Globus pallidus (tissue), 1 donor: ENCODE results near the gene LRRC72.
A peak's percentile ranks its signal among the peaks of the same experiment; 100 is the strongest.
"Not testable (repeated sequence)": the region's sequence is repeated elsewhere in the genome, so short reads cannot be mapped to it uniquely, and the experiment has no call there.

Experiments used
- DNase-seq: peaks from one replicate; pipeline ENCODE4 v3.0.0-alpha.2; 2015; ENCODE audit warnings: low spot score

Gene LRRC72

DNA sequence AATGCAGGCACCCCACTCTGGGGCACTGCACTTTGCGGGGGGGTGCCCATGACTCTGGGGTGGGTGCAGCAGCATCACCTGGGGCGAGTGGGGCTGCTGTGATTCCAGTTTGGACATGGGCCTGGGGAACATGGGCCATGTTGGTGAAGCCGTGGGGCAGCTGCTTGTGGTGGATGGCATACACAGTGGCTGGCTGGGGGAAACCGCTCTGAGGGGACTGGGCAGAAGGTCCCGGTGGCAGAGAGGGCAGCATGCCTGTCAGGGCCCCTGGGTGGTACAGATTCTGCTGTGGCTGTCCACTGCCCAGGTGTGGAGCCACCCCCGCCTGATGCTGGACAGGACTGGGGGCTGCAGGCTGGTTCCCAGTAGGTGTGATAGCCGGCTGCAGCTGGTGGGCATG, 57.2 kb downstream of the LRRC72 start:
- DNase-seq, result no peak

DNA sequence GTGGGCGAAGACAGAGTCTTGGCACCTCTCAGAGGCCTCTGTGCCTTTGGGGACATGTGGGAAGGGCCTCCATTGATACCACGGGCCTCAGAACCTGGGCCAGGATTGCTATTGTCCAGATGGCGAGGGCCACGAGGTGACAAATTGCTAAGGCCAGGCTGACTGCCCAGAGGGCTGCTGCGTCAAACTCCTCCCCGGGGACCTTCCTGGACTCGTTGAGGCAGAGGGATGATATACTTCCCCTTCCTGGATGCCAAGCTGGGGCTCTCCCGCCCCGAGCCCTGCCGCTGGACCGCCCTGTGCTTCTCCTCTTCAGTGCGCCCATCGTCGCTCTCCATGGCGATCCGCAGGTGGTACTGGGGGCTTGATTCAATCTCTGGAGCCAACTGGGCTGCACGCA, 58.9 kb downstream of the LRRC72 start:
- DNase-seq, result no peak

DNA sequence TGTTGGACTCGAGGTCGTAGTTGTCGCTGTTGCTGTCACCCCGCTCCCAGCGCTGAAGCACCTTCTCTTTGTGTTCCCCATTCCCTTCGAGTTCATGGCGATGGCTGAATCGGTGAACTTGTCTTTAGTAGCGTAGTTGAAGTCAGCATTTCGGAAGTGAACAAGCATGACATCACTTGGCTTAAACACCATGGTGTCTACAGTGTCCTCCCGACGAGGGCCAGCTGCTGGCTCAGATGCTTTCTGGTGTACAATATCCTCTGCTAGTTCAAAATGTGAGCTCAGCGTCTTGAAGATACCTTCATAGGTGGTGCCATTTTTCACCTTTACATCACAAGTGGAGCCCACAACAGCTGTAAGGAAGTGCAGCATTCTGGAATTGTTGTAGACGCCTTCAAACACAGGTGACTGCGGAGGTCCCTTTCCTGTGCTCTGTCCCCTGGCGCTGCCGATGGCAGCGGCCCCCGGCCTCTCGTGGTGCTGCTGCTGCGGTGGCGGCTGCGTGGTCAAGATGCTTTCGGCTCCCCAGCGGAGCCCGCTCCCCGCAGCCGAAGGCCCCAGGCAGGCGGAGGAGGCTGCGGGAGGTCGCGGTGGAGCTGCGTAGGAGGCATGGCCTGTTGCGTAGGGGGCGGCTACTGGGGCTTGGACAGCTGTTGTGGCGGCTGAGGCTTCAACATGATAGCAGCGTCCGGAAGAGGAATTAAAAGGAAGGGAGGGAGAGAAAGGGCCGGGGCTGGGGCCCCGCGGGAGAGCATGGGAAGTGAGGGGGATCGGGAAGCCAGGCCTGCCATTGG, 59.7 kb downstream of the LRRC72 start:
- DNase-seq, result no peak

DNA sequence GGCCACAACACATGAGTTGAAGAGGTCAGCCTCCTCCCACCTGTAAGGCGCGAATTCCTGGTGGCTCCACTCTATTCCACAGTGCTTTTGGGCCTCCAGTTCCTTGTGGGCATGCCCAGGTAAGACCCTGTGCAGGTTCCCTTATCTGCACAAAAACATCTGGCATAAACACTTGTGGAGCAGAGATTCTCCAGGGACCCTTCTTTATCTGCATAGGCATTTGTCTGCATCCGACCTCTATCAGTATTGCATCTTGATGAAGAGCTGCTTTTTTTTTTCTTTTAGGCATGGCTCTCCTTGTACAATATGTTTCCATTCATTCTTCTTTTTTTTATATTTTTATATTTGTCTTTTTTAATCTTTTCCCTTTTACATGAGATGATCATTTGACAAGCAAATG, 60.5 kb downstream of the LRRC72 start:
- DNase-seq, result no peak

DNA sequence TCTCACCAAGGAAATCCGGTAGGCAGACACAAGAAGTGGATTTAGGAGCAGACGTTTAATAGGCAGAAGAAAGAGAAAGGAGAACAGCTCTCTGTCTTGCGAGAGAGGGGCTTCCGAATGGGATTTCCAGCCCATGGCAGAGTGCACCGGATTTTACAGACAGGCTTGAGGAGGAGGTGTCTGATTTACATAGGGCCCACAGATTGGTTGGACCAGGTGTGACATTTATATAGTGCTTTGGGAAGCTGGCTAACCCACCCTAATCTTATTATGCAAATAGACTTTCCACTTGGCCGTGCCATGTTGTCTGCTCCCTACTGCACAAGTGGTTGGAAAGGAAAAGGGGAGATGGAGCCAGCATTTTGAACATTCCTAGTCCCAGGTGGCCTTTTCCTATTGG, 61.2 kb downstream of the LRRC72 start:
- DNase-seq, result no peak

DNA sequence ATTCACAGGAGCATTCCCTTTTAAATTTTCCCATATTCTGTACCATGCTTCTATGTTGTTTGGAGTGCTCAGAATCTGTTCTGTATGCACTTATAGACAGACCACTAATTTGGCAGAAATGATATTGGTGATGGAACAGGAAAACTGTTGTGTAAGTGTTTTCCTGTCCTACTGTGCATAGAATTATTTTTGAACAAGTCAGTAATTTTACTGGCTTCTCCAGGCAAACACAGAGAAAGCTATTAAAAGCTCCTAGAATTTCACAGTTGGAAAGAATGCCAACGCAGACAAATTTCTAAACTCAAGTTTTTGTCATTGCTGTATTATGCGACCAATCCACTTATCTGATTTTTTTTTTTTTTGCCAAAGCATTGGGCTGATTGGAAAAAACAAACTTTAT, 63.3 kb downstream of the LRRC72 start:
- no peak for DNase-seq

DNA sequence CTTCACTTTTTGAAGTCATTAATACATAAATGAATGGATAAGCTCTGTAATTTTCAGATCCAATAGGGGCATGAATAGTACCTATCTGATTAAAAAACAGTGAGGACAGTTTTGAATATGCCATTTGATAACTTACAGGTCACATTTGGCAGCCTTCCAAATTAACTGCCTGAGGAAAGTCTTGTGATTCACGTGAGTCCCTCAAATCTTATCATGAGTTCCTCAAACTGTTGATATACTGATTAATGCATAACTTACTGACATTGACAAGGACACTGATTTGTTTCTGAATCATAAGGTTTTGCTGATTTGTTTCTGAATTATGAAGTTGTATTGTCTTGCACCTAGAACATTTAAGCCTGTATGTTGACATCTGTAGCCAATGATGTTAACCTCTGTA, 63.8 kb downstream of the LRRC72 start:
- no peak for DNase-seq

DNA sequence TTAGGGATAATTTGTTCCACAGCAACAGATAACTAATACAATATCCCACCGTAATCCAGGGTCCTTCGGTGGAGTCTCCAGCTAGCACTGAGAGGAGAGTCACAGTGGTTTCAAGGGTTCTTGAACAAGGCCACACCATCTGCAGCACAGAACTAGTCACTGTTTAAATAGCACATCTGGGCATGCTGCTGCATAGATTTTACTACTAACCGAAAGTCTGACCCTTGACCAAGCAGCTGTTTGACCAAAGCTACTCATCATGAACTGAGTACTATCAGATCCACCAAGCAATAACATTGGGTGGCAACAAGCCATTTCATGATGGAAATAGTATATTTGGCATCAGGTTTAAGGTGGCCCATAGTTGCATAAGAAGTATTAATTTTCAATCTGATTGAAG, 65.8 kb downstream of the LRRC72 start:
- DNase-seq, result no peak

DNA sequence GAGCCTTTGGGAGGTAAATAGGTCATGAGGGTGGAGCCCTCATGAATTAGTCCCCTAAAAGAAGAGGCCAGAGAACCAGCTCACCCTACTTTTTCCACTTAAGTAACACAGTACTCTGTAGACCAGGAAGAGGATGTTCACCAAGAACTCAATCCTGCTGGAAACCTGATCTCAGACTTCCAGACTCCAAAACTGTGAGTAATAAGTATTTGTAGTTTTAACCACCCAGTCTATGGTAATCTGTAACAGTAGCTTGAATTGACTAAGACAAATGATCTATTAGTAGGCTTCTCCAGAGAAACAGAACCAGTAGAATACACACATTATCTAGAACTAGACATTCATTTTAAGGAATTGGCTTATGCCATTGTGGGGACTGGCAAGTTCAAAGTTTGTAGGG, 67.4 kb downstream of the LRRC72 start:
- DNase-seq, result no peak

DNA sequence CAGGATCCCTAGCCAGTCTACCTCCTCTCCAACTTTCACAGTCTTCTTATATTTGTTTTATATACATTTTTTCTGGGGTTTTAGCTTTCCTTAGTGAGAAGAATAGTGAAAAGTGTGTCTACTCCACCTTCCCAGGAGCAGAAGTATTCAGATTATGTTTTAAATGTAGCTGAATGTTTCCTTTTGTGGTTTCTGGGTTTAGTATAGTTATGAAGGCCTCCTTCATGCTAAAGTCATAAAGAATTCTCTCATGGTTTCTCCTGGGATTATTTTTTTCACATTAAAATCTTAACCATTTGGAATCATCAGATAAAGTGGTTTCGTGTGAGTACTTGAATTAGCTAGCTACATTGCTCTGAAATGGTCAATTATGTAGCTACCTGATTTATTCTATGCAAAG, 68.1 kb downstream of the LRRC72 start:
- DNase-seq, result no peak

DNA sequence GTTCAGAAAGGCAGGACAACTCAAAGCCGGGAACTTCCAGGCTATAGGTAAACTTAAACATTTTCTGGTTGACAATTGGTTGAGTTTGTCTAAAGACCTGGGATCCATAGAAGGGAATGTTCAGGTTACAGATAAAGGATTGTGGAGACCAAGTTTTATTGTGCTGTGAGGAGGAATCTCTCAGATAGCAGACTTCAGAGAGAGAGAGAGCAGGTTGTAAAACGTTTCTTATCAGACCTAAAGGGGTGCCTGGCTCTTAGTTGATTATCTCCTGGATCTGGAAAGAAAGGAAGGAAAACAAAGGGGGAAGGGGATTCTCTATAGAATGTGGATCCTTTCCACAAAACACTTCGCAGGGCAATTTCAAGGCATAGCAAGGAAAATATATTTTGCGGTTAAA, 69.0 kb downstream of the LRRC72 start:
- not testable (repeated sequence) for DNase-seq

DNA sequence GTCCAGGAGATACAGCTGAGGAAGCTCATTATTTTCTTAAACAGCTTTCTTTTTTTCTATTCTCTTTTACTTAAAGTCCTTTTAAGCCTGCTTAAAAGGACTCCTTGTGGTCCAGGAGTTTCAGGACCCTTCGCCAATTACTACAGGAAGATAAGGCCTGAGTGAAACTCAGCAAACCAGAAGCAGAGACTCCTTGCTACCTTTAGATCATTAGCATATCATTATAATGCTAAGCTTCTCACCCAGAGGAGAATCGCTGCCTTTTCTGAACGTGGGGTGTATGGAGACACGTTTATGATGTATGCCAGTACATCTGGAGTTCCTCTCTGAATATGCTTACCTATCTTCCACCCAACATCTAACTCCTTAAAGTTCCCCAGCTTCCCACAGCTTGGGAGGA, 71.4 kb downstream of the LRRC72 start:
- no peak for DNase-seq

DNA sequence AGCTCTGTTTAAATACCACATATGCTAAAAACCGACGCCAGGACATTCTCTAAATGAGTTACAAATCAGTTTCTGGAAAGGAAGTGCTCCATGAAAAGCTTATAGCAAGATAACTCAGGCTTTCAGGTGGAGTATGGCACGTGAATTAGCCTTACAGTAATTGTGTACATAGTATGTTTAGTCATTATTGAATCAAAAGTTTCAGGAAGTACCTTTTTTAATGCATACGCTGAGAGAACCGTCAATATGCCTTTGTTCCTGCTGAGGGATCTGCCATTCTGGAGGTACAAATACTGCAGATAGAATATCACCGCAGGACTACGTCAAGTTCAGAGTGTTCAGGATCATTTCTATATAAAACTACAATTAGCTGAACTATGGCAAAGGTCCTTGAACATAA, 73.2 kb downstream of the LRRC72 start:
- DNase-seq, result no peak

DNA sequence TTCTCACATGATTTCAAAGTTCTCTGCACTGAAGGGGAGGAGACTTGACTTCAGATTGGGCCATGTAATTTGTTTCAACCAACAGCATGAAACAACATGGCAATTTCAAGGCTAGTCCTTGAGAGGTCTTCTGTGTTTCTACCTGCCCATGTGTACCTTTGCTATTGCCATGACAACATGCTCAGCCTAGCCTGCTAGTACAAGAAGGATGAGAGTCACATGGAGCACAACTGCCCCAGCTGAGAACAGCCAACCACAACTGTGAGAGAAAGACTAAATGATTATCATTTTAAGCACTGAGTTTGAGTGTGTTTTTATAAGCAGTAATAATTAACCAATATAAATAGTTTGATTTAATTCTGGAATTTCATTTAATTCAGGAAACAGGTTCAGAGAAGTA, 77.0 kb downstream of the LRRC72 start:
- no peak for DNase-seq

DNA sequence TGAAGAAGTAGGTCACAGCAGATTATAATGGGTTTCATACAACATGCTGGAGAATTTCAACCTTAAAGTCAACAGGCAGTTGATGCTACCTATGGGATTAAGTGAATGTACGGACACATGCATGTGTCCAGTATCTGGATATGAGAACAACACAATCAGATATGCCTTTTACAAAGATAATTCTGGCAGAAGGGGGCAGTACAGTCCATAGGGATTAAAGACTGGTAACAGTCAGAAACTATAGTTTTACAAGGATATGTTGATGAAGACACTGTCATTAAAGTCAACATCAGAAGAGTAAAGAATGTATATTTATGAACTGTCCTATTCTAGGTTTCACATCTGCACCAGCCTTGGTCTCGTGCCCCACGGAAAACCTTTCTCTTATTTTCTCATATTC, 77.4 kb downstream of the LRRC72 start:
- peak; percentile 26 for DNase-seq

DNA sequence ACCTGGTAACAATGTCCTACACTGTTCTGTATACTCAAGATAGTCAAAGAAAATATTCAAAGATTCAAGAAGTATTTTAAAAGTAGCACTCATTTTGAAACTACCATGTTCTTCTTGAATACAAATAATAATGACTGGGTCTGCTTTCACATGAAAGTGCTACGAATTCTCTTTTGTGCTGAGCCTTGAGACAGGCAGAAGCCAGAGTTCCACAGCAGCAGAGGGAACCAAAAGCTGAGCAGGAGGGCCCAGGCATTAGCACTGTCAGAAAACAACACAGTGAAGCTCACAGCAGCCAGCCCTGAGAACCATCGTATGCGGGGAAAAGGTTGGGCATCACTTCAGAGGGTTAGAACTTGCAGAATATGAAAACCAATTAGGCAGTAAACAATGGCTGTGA, 80.1 kb downstream of the LRRC72 start:
- no peak for DNase-seq

DNA sequence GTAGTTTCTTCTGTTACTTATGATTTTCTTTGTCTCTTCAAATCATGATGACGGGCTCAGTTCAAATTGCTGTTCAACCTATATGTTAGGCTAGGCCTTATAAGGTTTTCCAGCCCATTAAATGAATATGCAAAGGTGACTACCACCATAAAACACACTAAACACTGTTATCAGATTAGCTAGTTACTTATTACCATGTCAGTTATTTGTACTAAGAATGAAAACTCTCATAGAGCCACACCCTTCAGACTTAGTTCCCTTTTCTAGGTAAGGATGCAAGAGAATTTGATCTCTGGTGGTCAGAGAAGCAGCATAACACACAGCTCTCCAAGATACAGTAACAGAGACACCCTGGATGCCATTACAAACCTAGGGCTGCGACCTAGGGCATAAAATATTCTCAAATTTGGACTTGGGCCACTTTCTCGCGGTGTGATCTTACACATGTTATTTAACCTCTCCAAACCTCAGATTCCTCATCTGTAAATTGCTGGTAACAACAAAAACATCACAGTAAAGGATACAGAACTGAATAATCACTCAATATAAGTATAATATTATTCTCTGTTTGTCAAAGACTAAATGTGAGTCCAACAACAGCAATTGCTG, 83.3 kb downstream of the LRRC72 start:
- no peak for DNase-seq

DNA sequence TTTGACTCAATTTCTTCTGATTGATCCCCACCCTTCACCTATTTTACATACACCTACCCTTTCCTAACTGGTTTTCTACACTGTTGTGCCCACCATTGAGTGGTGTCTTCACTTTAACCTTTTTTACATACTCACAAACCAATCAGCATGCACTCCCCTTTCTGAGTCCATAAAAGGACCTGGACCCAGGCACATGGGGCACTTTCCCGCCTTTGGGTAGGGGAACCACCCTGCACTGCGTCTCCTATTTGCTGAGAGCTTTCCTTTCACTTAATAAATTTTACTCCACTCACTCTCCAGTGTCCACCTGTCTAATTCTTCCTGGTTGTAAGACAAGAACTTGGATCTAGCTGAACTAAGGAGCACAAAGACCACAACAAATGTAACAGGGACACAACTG, 85.1 kb downstream of the LRRC72 start:
- DNase-seq, result no peak

DNA sequence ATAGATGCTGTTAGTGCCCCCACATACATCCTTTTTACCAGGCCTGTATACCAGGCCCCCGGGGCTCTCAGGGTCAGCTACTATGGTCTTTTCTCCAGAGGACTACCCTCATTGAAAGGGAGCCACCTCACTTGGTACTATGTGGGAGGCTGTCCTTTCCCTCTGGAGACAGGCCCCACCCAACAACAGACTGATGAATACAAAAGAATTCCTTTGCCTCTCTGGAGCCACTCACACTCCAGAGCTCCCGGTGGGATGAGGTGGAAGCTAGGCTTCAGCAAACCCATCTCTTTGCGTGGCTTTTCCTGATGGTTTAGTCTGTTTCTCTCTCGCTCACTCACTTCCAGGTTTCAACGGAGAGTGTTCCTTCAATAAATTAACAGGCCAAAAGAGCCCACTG, 88.6 kb downstream of the LRRC72 start:
- no peak for DNase-seq

DNA sequence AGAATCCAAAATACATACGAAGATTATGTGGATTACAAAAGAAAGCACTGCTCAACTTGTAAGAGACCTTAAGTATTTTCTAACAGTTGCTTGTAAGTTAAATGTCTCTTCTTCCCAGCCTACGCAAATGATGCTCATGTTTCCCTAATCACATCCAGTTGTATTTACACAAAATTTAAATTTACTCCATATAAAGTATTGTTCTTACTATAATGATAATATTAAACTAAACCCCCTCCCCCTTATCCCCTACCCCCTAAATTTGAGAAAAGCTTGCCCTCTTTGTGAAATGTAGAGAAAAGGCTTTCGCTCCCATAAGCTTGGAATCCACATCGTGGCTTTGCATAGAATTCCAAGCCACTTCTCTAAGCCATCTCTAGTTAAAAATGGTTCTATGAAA, 89.5 kb downstream of the LRRC72 start:
- no peak for DNase-seq

DNA sequence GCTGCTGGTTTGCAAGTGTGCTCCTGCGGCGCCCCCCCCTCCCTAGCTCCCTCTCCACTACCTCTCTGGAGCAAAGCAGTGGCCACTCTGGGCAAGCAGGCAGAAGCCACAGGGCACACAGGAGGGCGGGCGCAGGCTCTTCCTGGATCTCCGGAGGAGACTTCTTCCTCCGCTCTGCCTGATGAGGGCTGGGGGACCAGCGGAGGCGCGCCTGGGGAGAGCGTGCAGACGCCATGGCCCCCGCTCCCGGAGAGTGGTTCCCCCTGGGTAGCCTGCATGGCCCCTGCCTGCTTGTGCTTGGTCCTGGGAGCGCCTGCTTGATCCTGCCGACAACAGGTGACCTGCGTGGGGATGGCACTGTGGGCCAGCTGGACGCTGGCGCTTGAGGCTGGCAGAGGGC, 89.9 kb downstream of the LRRC72 start:
- DNase-seq, result no peak

DNA sequence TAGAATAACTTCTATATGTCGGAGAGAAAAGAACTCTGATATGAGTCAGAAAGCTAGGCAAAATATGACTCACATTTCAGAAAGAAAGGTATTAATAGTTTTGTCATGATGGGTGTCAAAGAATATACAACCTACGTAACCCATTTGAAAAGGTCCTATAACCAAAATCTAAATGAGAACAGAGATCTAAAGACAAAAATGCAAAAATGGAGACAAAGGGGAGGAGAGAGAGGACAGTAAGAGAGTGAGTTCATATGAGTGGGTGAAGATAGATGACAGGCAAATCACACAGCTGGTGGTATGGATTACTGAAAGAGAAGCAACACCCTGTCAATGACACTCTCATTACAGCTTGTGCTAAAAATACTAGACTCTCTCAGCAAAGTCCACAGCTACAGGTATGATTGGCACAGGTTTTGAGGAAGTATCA, 93.4 kb downstream of the LRRC72 start:
- no peak for DNase-seq

DNA sequence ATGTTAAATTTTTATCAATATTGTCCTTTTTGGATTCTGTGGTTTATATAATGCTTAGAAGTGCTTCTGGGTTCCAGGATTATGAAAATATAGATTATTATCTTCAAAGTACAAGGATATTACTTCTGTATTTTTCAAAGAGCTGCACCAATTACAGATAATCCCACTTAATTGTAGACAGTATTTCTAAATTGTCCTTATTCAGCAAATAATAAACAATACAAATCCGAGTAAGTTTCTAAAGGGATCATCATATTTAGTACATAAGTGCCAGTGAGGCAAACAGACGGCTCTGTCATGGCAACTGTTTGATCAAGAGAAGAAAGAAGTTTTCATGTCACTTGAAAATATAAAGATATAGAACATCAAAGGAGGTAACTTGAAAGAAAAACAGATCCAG, 99.8 kb downstream of the LRRC72 start:
- DNase-seq, result no peak

DNA sequence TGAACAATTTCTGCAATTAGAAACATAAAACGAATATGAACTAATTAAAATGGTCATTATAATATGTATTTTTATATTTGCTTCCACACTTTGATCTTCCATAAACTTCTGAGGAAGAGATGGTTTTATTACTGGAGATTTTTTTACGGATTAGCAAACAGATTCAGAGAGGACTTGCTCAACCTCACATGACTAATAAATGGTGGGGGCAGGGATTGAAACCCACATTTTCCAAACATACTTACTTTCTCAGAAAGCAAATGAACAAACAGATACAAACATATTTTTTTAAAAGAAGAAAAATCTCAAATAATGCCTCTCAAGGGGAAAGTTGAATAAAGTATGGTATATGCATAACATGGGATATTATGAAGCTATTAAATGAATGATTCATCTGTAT, 100.6 kb downstream of the LRRC72 start:
- no peak for DNase-seq
